K562 (cell line): ENCODE measurements around the gene DGCR8. TPM values are rescaled to one million over a fixed set of nuclear protein-coding genes. Genes with fewer than 3 reads are reported as not detected.
A peak's percentile ranks its signal among the peaks of the same experiment; 100 is the strongest.

ENCODE experiments used
- AFF1 ChIP-seq, 2 experiments: fragments of 450-650 bp; IDR thresholded peaks; 2 replicates each; pipeline ENCODE4 v1.6.1; 2018; ENCODE audit warnings: mild to moderate bottlenecking in 2 of 2, low read depth in 1 of 2; ENCODE audit not compliant: partially characterized antibody in 2 of 2
- ARID3A ChIP-seq: IDR thresholded peaks from 2 replicates; pipeline ENCODE4 v1.6.1; 2012; ENCODE audit warnings: low read depth, low read length, improper control_type of control experiment, borderline replicate concordance
- BRD9 ChIP-seq: fragments of 450-650 bp; IDR thresholded peaks from 2 replicates; pipeline ENCODE4 v1.6.1; 2018; ENCODE audit warnings: low read depth; ENCODE audit not compliant: partially characterized antibody
- CHD2 ChIP-seq: IDR thresholded peaks from 2 replicates; pipeline ENCODE4 v1.6.1; 2011; ENCODE audit warnings: low read depth, low read length
- FIP1L1 ChIP-seq: fragments of 200-400 bp; formaldehyde crosslinking; IDR thresholded peaks from 2 replicates; pipeline ENCODE4 v1.6.1; 2018; ENCODE audit warnings: mild to moderate bottlenecking, low read depth, low read length; ENCODE audit not compliant: poor library complexity, severe bottlenecking
- HMGXB4 ChIP-seq: sonication (generic); formaldehyde crosslinking; IDR thresholded peaks from 2 replicates; pipeline ENCODE4 v1.8.1; 2023; ENCODE audit warnings: mild to moderate bottlenecking, missing genetic modification reagents
- HNRNPK ChIP-seq: fragments of 200-400 bp; formaldehyde crosslinking; IDR thresholded peaks from one replicate; pipeline ENCODE4 v1.6.1; 2018; ENCODE audit warnings: mild to moderate bottlenecking, low read depth, low read length; ENCODE audit not compliant: poor library complexity, severe bottlenecking
- KDM2B ChIP-seq: fragments of 250-450 bp; sonication (Bioruptor Pico); IDR thresholded peaks from 2 replicates; pipeline ENCODE4 v1.8.0; 2021; ENCODE audit warnings: mild to moderate bottlenecking, moderate library complexity
- MAZ ChIP-seq, 2 experiments: fragments of 450-650 bp in 1 of 2; sonication (generic) in 1 of 2; formaldehyde crosslinking; IDR thresholded peaks in 1 of 2; conservative IDR thresholded peaks in 1 of 2; 2 replicates each; pipeline versions ENCODE4 v1.4.0 to v1.5.0; 2020; ENCODE audit warnings: mild to moderate bottlenecking in 1 of 2, missing genetic modification reagents in 1 of 2
- POLR2G ChIP-seq: fragments of 200-400 bp; formaldehyde crosslinking; IDR thresholded peaks from 2 replicates; pipeline ENCODE4 v1.6.1; 2017; ENCODE audit warnings: low read depth, mild to moderate bottlenecking, antibody characterized with exemption, low read length, moderate library complexity
- PTBP1 ChIP-seq: fragments of 200-400 bp; formaldehyde crosslinking; IDR thresholded peaks from 2 replicates; pipeline ENCODE4 v1.6.1; 2017; ENCODE audit warnings: low read depth, low read length
- SIN3A ChIP-seq, 2 experiments: fragments of 150-350 bp in 1 of 2; IDR thresholded peaks; 2 replicates each; pipeline ENCODE4 v1.6.1; 2011 to 2016; ENCODE audit warnings: borderline replicate concordance in 2 of 2, low read depth in 2 of 2, low read length in 2 of 2, mild to moderate bottlenecking in 2 of 2, moderate library complexity in 2 of 2; ENCODE audit not compliant: control insufficient read depth in 1 of 2
- TFAP4 ChIP-seq: sonication (generic); formaldehyde crosslinking; IDR thresholded peaks from 2 replicates; pipeline ENCODE4 v1.8.0; 2022; ENCODE audit warnings: missing genetic modification reagents, mild to moderate bottlenecking, moderate library complexity, borderline replicate concordance
- WHSC1 ChIP-seq: IDR thresholded peaks from one replicate; pipeline ENCODE4 v1.6.1; 2012; ENCODE audit warnings: low read length, control low read depth, inconsistent platforms
- ZNF184 ChIP-seq: sonication (generic); formaldehyde crosslinking; IDR thresholded peaks from 2 replicates; pipeline ENCODE4 v1.5.0; 2020; ENCODE audit warnings: missing genetic modification reagents
- ZNF277 ChIP-seq: fragments of 250-450 bp; sonication (Bioruptor Pico); IDR thresholded peaks from 2 replicates; pipeline ENCODE4 v1.8.0; 2022; ENCODE audit warnings: inconsistent platforms, mild to moderate bottlenecking, moderate library complexity, borderline replicate concordance
- polyA plus RNA-seq, 8 experiments: library from polyadenylated mRNA; depleted of rRNA in 4 of 8; stranded (reverse) in 5 of 8; unstranded in 3 of 8; fragments of >200 nt; fragmentation: Nextera tagmentation in 2 of 8; fragmentation: Illumina TruSeq in 1 of 8; extraction: Ambion mirVana in 2 of 8; extraction: Trizol in 1 of 8; gene quantifications; 2 replicates each; pipeline versions ENCODE4 v1.2.1 to v1.2.3, GENCODE V29; 2011 to 2014; ENCODE audit warnings: inconsistent platforms in 1 of 8, missing spikeins in 1 of 8
- total RNA-seq, 7 experiments: library from RNA; depleted of rRNA in 6 of 7; stranded (reverse); fragments of >200 nt in 6 of 7; fragmentation: Illumina TruSeq in 2 of 7; extraction: Trizol in 2 of 7; gene quantifications; 2 replicates each; pipeline versions ENCODE4 v1.2.1 to v1.2.3, GENCODE V29; 2011 to 2021; ENCODE audit warnings: low replicate concordance in 1 of 7

The DGCR8 gene
- total and polyA plus RNA-seq, 9 of the 15 experiments (the other 6 are each of a cell fraction or from before 2014, with no cell fraction given), result 5.9 to 144 (median 80.1) TPM

- TF ChIP-seq AFF1 (IDR thresholded peaks at IDR 0.05; ENCODE audit: low read depth in 1 of 2, partially characterized antibody in 2 of 2) (no peak), POLR2G (peak; percentile 41; the same call in 1 of the 2 replicates), WHSC1 (no peak), HMGXB4 (peak; percentile 63; the same call in 1 of the 2 replicates), HNRNPK (no peak), ZNF184 (CRISPR knock-in tag) (peak; percentile 31; the same call in 1 of the 2 replicates), ZNF277 (0 out of 2 replicates have a peak, but pooled peaks have one; percentile 14), PTBP1 (no peak), FIP1L1 (peak; percentile 31), ARID3A (no peak), MAZ (CRISPR knock-in tag; conservative IDR thresholded peaks at IDR 0.05 in 1 of 2, IDR thresholded peaks at IDR 0.05 in 1 of 2) (no peak), TFAP4 (CRISPR knock-in tag) (no peak), BRD9 (no peak), KDM2B (CRISPR knock-in tag) (0 out of 2 replicates have a peak, but pooled peaks have one; percentile 20), CHD2 (0 out of 2 replicates have a peak, but pooled peaks have one; percentile 4), SIN3A (IDR thresholded peaks at IDR 0.05; ENCODE audit: borderline replicate concordance in 2 of 2, control insufficient read depth in 1 of 2, low read depth in 2 of 2, low read length in 2 of 2) (no peak)
Measured at GRCh38 chr22:20032407-20032991, 47.5 kb upstream of the DGCR8 start (continued).
